Measurements from ENCODE around the gene ZC3H13. TPM values are rescaled to one million over a fixed set of nuclear protein-coding genes. Genes with fewer than 3 reads are reported as not detected.

The ZC3H13 gene
- 10 to 100 TPM; 18.8 to 40.6 (median 34.7) TPM for total RNA-seq

GRCh38 chr13:46052319-46053161, at the start of gene ZC3H13:
ZC3H13 (minus strand) TSS chr13:46052746; CDS start chr13:46045507, 7,239 bp downstream.
- Histone ChIP-seq H3K4me3 (peak within 1 kb of the TSS; percentile 89), H3K27me3 (peaks cover 5% of the 10 kb centered on the region), H3K36me3 (no peaks in the 10 kb centered on the region), H3K4me1 (peaks cover 35% of the 10 kb centered on the region), H3K27ac (peak within 1 kb of the TSS; percentile 93), H3K9me3 (no peaks in the 10 kb centered on the region)
- TF ChIP-seq POLR2A (IDR thresholded peaks at IDR 0.05), result peak; percentile 26 to 74
- no peak for TF ChIP-seq EP300 (IDR thresholded peaks at IDR 0.05)
- peak; percentile 20 to 47 for TF ChIP-seq CTCF (IDR thresholded peaks at IDR 0.05)
- peak in 2 of 3 donors; percentile 17 to 85 for TF ChIP-seq POLR2AphosphoS5 (IDR thresholded peaks at IDR 0.05)
- peak; percentile 96 for DNase-seq (ENCODE audit: low spot score in 2 of 2)
- under 1% methylated on average over 57 of the region's 57 CpGs for WGBS

GRCh38 chr13:46102255-46102605, 49.7 kb upstream of the ZC3H13 start:
- no peak for TF ChIP-seq POLR2A (IDR thresholded peaks at IDR 0.05)
- no peak for TF ChIP-seq CTCF (IDR thresholded peaks at IDR 0.05)
- TF ChIP-seq POLR2AphosphoS5 (IDR thresholded peaks at IDR 0.05), result no peak
- TF ChIP-seq EP300 (IDR thresholded peaks at IDR 0.05), result no peak
- Histone ChIP-seq H3K9me3 (no peaks in the 10 kb centered on the region), H3K4me3 (no peak overlapping the region), H3K36me3 (no peaks in the 10 kb centered on the region), H3K4me1 (no peaks in the 10 kb centered on the region), H3K27me3 (no peaks in the 10 kb centered on the region), H3K27ac (no peak overlapping the region)
- no peak for DNase-seq (ENCODE audit: low spot score in 2 of 2)

GRCh38 chr13:46101484-46102254, 49.1 kb upstream of the ZC3H13 start:
- no peak overlapping the region for H3K4me3 ChIP-seq
- no peak overlapping the region for H3K27ac ChIP-seq
- 74% methylated on average over 8 of the region's 8 CpGs for WGBS
- no peaks in the 10 kb centered on the region for H3K4me1 ChIP-seq
- H3K27me3 ChIP-seq, result no peaks in the 10 kb centered on the region
- no peak for TF ChIP-seq CTCF (IDR thresholded peaks at IDR 0.05)
- no peak for TF ChIP-seq POLR2AphosphoS5 (IDR thresholded peaks at IDR 0.05)
- no peak for TF ChIP-seq EP300 (IDR thresholded peaks at IDR 0.05)
- TF ChIP-seq POLR2A (IDR thresholded peaks at IDR 0.05), result no peak
- DNase-seq (ENCODE audit: low spot score in 2 of 2), result no peak
- H3K9me3 ChIP-seq, result no peaks in the 10 kb centered on the region
- no peaks in the 10 kb centered on the region for H3K36me3 ChIP-seq

- Histone ChIP-seq H3K4me3 (no peak overlapping the region), H3K27me3 (no peaks in the 10 kb centered on the region), H3K36me3 (no peaks in the 10 kb centered on the region), H3K27ac (no peak overlapping the region), H3K4me1 (no peaks in the 10 kb centered on the region), H3K9me3 (no peaks in the 10 kb centered on the region)
- 86% methylated on average over 4 of the region's 4 CpGs for WGBS
- no peak for TF ChIP-seq POLR2A (IDR thresholded peaks at IDR 0.05)
- no peak for TF ChIP-seq CTCF (IDR thresholded peaks at IDR 0.05)
- TF ChIP-seq EP300 (IDR thresholded peaks at IDR 0.05), result no peak
- TF ChIP-seq POLR2AphosphoS5 (IDR thresholded peaks at IDR 0.05), result no peak
- no peak for DNase-seq (ENCODE audit: low spot score in 2 of 2)
Measured at GRCh38 chr13:46101002-46101401, 48.5 kb upstream of the ZC3H13 start.
